Activated T-helper 1 cell treated with anti-CD3 and anti-CD28 coated beads, Interleukin-12 subunit alpha, Interleukin-12 subunit beta, Interleukin-2, Interleukin-4 antibody, amounts not matched to agents 30 ng/mL and 10 ng/mL and 1 ng/mL, durations not matched to agents 14 hours and 24 hours and 36 hours (primary cell): Measurements from ENCODE around the gene LPAR1. TPM values are rescaled to one million over a fixed set of nuclear protein-coding genes. Genes with fewer than 3 reads are reported as not detected.

ENCODE experiments used
- DNase-seq: peaks from one replicate; pipeline ENCODE4 v3.0.0; 2021; ENCODE audit warnings: low spot score
- H3K27ac Mint-ChIP-seq: one replicate; pipeline ENCODE4 v1.8.0; 2021; ENCODE audit warnings: mild to moderate bottlenecking, mixed read lengths
- H3K27me3 Mint-ChIP-seq: one replicate; pipeline ENCODE4 v1.8.0; 2022; ENCODE audit warnings: mild to moderate bottlenecking, moderate library complexity, mixed read lengths; ENCODE audit not compliant: insufficient read depth
- H3K36me3 Mint-ChIP-seq: one replicate; pipeline ENCODE4 v1.8.0; 2021; ENCODE audit warnings: low read depth, mixed read lengths
- H3K4me1 Mint-ChIP-seq: one replicate; pipeline ENCODE4 v1.8.0; 2021; ENCODE audit warnings: low read depth, mixed read lengths
- H3K4me3 Mint-ChIP-seq: one replicate; pipeline ENCODE4 v1.8.0; 2021; ENCODE audit warnings: mild to moderate bottlenecking, moderate library complexity, mixed read lengths
- H3K9me3 Mint-ChIP-seq: one replicate; pipeline ENCODE4 v1.8.0; 2021; ENCODE audit warnings: mixed read lengths
- intact Hi-C: fragments of 100-400 bp; cut with micrococcal nuclease; formaldehyde crosslinking; loops from one replicate; pipeline ENCODE4 v1.15.1; 2024
- total RNA-seq: library from RNA; stranded (reverse); gene quantifications from 2 replicates; pipeline ENCODE4 v1.2.3, GENCODE V29; 2022

The LPAR1 gene
- total RNA-seq, 1 donor from 2014 or later, result not detected

- intact Hi-C loops, result no loop called here
- no peaks in the 10 kb centered on the region for H3K4me1 Mint-ChIP-seq
- H3K4me3 Mint-ChIP-seq, result no peak overlapping the region
- no peak for DNase-seq
- peaks cover 5% of the 10 kb centered on the region for H3K9me3 Mint-ChIP-seq
- no peaks in the 10 kb centered on the region for H3K27me3 Mint-ChIP-seq
- no peak overlapping the region for H3K27ac Mint-ChIP-seq
- no peaks in the 10 kb centered on the region for H3K36me3 Mint-ChIP-seq
Measured at GRCh38 chr9:110958847-110959246, 79.4 kb downstream of the LPAR1 start.

- Mint-ChIP-seq H3K9me3 (peaks cover 12% of the 10 kb centered on the region), H3K27me3 (no peaks in the 10 kb centered on the region)
Measured at GRCh38 chr9:110954822-110955291, 83.4 kb downstream of the LPAR1 start.

GRCh38 chr9:110952540-110952859 lies 85.8 kb downstream of the LPAR1 start:
- Mint-ChIP-seq H3K27me3 (no peaks in the 10 kb centered on the region), H3K4me1 (no peaks in the 10 kb centered on the region), H3K9me3 (peaks cover 12% of the 10 kb centered on the region)

More at GRCh38 chr9:110954822-110955291, 83.4 kb downstream of the LPAR1 start:
- Mint-ChIP-seq H3K36me3 (no peaks in the 10 kb centered on the region), H3K4me3 (no peak overlapping the region), H3K4me1 (no peaks in the 10 kb centered on the region), H3K27ac (no peak overlapping the region)
- intact Hi-C loops, result no loop called here
- no peak for DNase-seq

GRCh38 chr9:110951805-110952539 lies 86.3 kb downstream of the LPAR1 start:
- H3K36me3 Mint-ChIP-seq, result no peaks in the 10 kb centered on the region
- no peaks in the 10 kb centered on the region for H3K4me1 Mint-ChIP-seq
- no peak overlapping the region for H3K27ac Mint-ChIP-seq
- H3K4me3 Mint-ChIP-seq, result no peak overlapping the region
- intact Hi-C loops, result no loop called here
- H3K27me3 Mint-ChIP-seq, result no peaks in the 10 kb centered on the region
- DNase-seq, result no peak
- peaks cover 12% of the 10 kb centered on the region for H3K9me3 Mint-ChIP-seq

More at GRCh38 chr9:110952540-110952859, 85.8 kb downstream of the LPAR1 start:
- H3K36me3 Mint-ChIP-seq, result no peaks in the 10 kb centered on the region
- DNase-seq, result no peak
- intact Hi-C loops, result no loop called here
- no peak overlapping the region for H3K27ac Mint-ChIP-seq
- H3K4me3 Mint-ChIP-seq, result no peak overlapping the region

- Mint-ChIP-seq H3K4me1 (no peaks in the 10 kb centered on the region), H3K27me3 (no peaks in the 10 kb centered on the region), H3K36me3 (no peaks in the 10 kb centered on the region), H3K9me3 (peaks cover 12% of the 10 kb centered on the region), H3K27ac (no peak overlapping the region), H3K4me3 (no peak overlapping the region)
- DNase-seq, result no peak
- intact Hi-C loops, result no loop called here
Measured at GRCh38 chr9:110950041-110950645, 88.1 kb downstream of the LPAR1 start.

- Mint-ChIP-seq H3K27ac (no peak overlapping the region), H3K27me3 (no peaks in the 10 kb centered on the region), H3K9me3 (peaks cover 10% of the 10 kb centered on the region), H3K4me3 (no peak overlapping the region), H3K36me3 (no peaks in the 10 kb centered on the region), H3K4me1 (no peaks in the 10 kb centered on the region)
- DNase-seq, result no peak
- intact Hi-C loops, result no loop called here
Measured at GRCh38 chr9:110949081-110949480, 89.2 kb downstream of the LPAR1 start.

- no peaks in the 10 kb centered on the region for H3K27me3 Mint-ChIP-seq
- intact Hi-C loops, result no loop called here
- no peak overlapping the region for H3K4me3 Mint-ChIP-seq
Measured at GRCh38 chr9:110947491-110948044, 90.7 kb downstream of the LPAR1 start.

GRCh38 chr9:110942522-110942921 lies 95.7 kb downstream of the LPAR1 start:
- no peaks in the 10 kb centered on the region for H3K36me3 Mint-ChIP-seq
- no peak for DNase-seq
- H3K4me1 Mint-ChIP-seq, result no peaks in the 10 kb centered on the region
- no peaks in the 10 kb centered on the region for H3K27me3 Mint-ChIP-seq
- intact Hi-C loops, result no loop called here
- H3K4me3 Mint-ChIP-seq, result no peak overlapping the region
- no peak overlapping the region for H3K27ac Mint-ChIP-seq
- no peaks in the 10 kb centered on the region for H3K9me3 Mint-ChIP-seq

More at GRCh38 chr9:110947491-110948044, 90.7 kb downstream of the LPAR1 start:
- no peak overlapping the region for H3K27ac Mint-ChIP-seq
- H3K9me3 Mint-ChIP-seq, result peaks cover 3% of the 10 kb centered on the region
- no peak for DNase-seq
- no peaks in the 10 kb centered on the region for H3K36me3 Mint-ChIP-seq
- no peaks in the 10 kb centered on the region for H3K4me1 Mint-ChIP-seq

- intact Hi-C loops, result no loop called here
- no peaks in the 10 kb centered on the region for H3K36me3 Mint-ChIP-seq
- no peaks in the 10 kb centered on the region for H3K4me1 Mint-ChIP-seq
- H3K27me3 Mint-ChIP-seq, result no peaks in the 10 kb centered on the region
- no peak overlapping the region for H3K27ac Mint-ChIP-seq
- DNase-seq, result no peak
- H3K4me3 Mint-ChIP-seq, result no peak overlapping the region
- H3K9me3 Mint-ChIP-seq, result no peaks in the 10 kb centered on the region
Measured at GRCh38 chr9:110940951-110941557, 97.2 kb downstream of the LPAR1 start.

- Mint-ChIP-seq H3K36me3 (no peaks in the 10 kb centered on the region), H3K27ac (no peak overlapping the region), H3K4me3 (no peak overlapping the region), H3K4me1 (no peaks in the 10 kb centered on the region), H3K9me3 (peaks cover 6% of the 10 kb centered on the region), H3K27me3 (no peaks in the 10 kb centered on the region)
- DNase-seq, result no peak
- intact Hi-C loops, result no loop called here
Measured at GRCh38 chr9:110939573-110939972, 98.7 kb downstream of the LPAR1 start.

- Mint-ChIP-seq H3K27ac (no peak overlapping the region), H3K36me3 (no peaks in the 10 kb centered on the region), H3K4me3 (no peak overlapping the region), H3K9me3 (peaks cover 7% of the 10 kb centered on the region), H3K4me1 (no peaks in the 10 kb centered on the region), H3K27me3 (no peaks in the 10 kb centered on the region)
- intact Hi-C loops, result no loop called here
- no peak for DNase-seq
Measured at GRCh38 chr9:110939047-110939446, 99.2 kb downstream of the LPAR1 start.

GRCh38 chr9:110938242-110938641 lies 100.0 kb downstream of the LPAR1 start:
- H3K36me3 Mint-ChIP-seq, result no peaks in the 10 kb centered on the region
- intact Hi-C loops, result no loop called here
- H3K27me3 Mint-ChIP-seq, result no peaks in the 10 kb centered on the region
- no peak for DNase-seq
- no peak overlapping the region for H3K27ac Mint-ChIP-seq
- H3K4me1 Mint-ChIP-seq, result no peaks in the 10 kb centered on the region
- H3K9me3 Mint-ChIP-seq, result peaks cover 7% of the 10 kb centered on the region
- no peak overlapping the region for H3K4me3 Mint-ChIP-seq
